Ovary (tissue), 3 donors: Measurements from ENCODE around the gene MYB.

Experiments used
- EP300 ChIP-seq: sonication (generic); formaldehyde crosslinking; IDR thresholded peaks from one replicate; pipeline ENCODE4 v1.6.1; 2017; ENCODE audit warnings: antibody characterized with exemption
- POLR2A ChIP-seq: fragments of 450-650 bp; IDR thresholded peaks from one replicate; pipeline ENCODE4 v1.6.1; 2017; ENCODE audit warnings: antibody characterized with exemption, mild to moderate bottlenecking, moderate library complexity
- TF ChIP-seq, protein P1 (sequence below), 3 donors: fragments of 450-650 bp in 2 of 3; fragments of 200-600 bp in 1 of 3; IDR thresholded peaks; one replicate each; pipeline versions ENCODE4 v1.5.1 to v1.8.0; 2016 to 2022; ENCODE audit warnings: antibody characterized with exemption in 3 of 3, mild to moderate bottlenecking in 1 of 3
- donor health status: DM: no; HTN: no; CAD: no.

DNA sequence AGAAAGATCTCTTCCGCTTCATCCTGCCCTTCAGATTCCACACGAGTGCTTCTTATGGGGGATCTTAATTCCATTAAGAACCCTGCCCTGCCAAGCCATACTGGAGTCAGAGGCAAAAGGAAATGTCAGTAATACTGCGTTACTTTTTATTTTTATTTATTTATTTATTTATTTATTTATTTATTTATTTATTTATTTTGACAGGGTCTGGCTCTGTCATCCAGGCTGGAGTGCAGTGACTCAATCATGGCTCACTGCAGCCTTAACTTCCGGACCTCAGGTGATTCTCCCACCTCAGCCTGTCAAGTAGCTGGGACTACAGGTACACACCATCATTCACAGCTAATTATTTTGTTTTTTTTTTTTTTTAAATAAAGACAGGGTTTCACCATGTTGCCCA lies 79.5 kb downstream of the MYB start:
- TF ChIP-seq, protein P1, sequence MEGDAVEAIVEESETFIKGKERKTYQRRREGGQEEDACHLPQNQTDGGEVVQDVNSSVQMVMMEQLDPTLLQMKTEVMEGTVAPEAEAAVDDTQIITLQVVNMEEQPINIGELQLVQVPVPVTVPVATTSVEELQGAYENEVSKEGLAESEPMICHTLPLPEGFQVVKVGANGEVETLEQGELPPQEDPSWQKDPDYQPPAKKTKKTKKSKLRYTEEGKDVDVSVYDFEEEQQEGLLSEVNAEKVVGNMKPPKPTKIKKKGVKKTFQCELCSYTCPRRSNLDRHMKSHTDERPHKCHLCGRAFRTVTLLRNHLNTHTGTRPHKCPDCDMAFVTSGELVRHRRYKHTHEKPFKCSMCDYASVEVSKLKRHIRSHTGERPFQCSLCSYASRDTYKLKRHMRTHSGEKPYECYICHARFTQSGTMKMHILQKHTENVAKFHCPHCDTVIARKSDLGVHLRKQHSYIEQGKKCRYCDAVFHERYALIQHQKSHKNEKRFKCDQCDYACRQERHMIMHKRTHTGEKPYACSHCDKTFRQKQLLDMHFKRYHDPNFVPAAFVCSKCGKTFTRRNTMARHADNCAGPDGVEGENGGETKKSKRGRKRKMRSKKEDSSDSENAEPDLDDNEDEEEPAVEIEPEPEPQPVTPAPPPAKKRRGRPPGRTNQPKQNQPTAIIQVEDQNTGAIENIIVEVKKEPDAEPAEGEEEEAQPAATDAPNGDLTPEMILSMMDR (IDR thresholded peaks at IDR 0.05) = no peak
- TF ChIP-seq POLR2A = no peak
- no peak for TF ChIP-seq EP300
